HG03108 (cell line): ENCODE measurements around the gene RPTOR.

Source experiments
- ATAC-seq: cut with Tn5 transposase; IDR thresholded peaks from one replicate; pipeline ENCODE4 v1.9.1; 2021; ENCODE audit warnings: moderate library complexity; ENCODE audit not compliant: unreplicated experiment

Gene RPTOR

GRCh38 chr17:80894439-80894721 lies 349.7 kb downstream of the RPTOR start:
- ATAC-seq = no peak

GRCh38 chr17:80894726-80895125 lies 350.1 kb downstream of the RPTOR start:
- no peak for ATAC-seq

GRCh38 chr17:80895366-80895765 lies 350.7 kb downstream of the RPTOR start:
- no peak for ATAC-seq

- no peak for ATAC-seq
Measured at GRCh38 chr17:80898716-80899115, 354.1 kb downstream of the RPTOR start.

GRCh38 chr17:80899402-80900268 lies 355.0 kb downstream of the RPTOR start:
- no peak for ATAC-seq

GRCh38 chr17:80901319-80901718 lies 356.7 kb downstream of the RPTOR start:
- ATAC-seq = no peak

- ATAC-seq = no peak
Measured at GRCh38 chr17:80902197-80902962, 357.7 kb downstream of the RPTOR start.

GRCh38 chr17:80902963-80903611 lies 358.4 kb downstream of the RPTOR start:
- no peak for ATAC-seq

- no peak for ATAC-seq
Measured at GRCh38 chr17:80904036-80904753, 359.6 kb downstream of the RPTOR start.

- no peak for ATAC-seq
Measured at GRCh38 chr17:80905586-80906230, 361.1 kb downstream of the RPTOR start.

GRCh38 chr17:80906364-80907259 lies 362.0 kb downstream of the RPTOR start:
- no peak for ATAC-seq

- ATAC-seq = no peak
Measured at GRCh38 chr17:80907281-80907680, 362.6 kb downstream of the RPTOR start.

GRCh38 chr17:80908211-80908610 lies 363.6 kb downstream of the RPTOR start:
- no peak for ATAC-seq

GRCh38 chr17:80908776-80909175 lies 364.1 kb downstream of the RPTOR start:
- no peak for ATAC-seq

GRCh38 chr17:80909635-80910034 lies 365.0 kb downstream of the RPTOR start:
- no peak for ATAC-seq

GRCh38 chr17:80910043-80910442 lies 365.4 kb downstream of the RPTOR start:
- ATAC-seq = no peak

GRCh38 chr17:80912476-80912875 lies 367.8 kb downstream of the RPTOR start:
- ATAC-seq = no peak

- ATAC-seq = no peak
Measured at GRCh38 chr17:80913928-80914821, 369.5 kb downstream of the RPTOR start.

- no peak for ATAC-seq
Measured at GRCh38 chr17:80916246-80916645, 371.6 kb downstream of the RPTOR start.
